Lower leg skin (tissue), 4 donors: ENCODE data around the gene FGD3. TPM values are rescaled to one million over a fixed set of nuclear protein-coding genes. Genes with fewer than 3 reads are reported as not detected.

ENCODE experiments used
- DNase-seq, 2 donors: peaks; one replicate each; pipeline ENCODE4 v3.0.0-alpha.2; 2019; ENCODE audit warnings: low spot score in 2 of 2
- H3K4me3 ChIP-seq: fragments of 200-600 bp; sonication (generic); 2 replicates; pipeline ENCODE4 v1.5.1; 2017; ENCODE audit warnings: mild to moderate bottlenecking, low read depth; ENCODE audit not compliant: poor library complexity, severe bottlenecking
- POLR2A ChIP-seq, 2 donors: fragments of 450-650 bp; IDR thresholded peaks; one replicate each; pipeline ENCODE4 v1.6.1; 2016 to 2017; ENCODE audit warnings: antibody characterized with exemption in 2 of 2, mild to moderate bottlenecking in 1 of 2, moderate library complexity in 1 of 2
- WGBS, 2 donors: methylation state at CpG; one replicate each; pipeline ENCODE4 v1.1.5; 2018; 5-methylcytosine and 5-hydroxymethylcytosine counted together
- intact Hi-C: fragments of 100-400 bp; cut with DNase I; formaldehyde crosslinking; loops from one replicate; pipeline ENCODE4 v1.15.0; 2023; ENCODE audit warnings: low total_unique reads
- total RNA-seq, 4 donors: library from RNA; depleted of rRNA; stranded (reverse); fragments of >200 nt; gene quantifications; one replicate each; pipeline ENCODE4 v1.1.0, GENCODE V29; 2016
- TF ChIP-seq, protein P1 (sequence below), 3 donors: fragments of 450-650 bp; IDR thresholded peaks; one replicate each; pipeline ENCODE4 v1.5.1; 2016; ENCODE audit warnings: antibody characterized with exemption in 3 of 3, mild to moderate bottlenecking in 3 of 3, moderate library complexity in 2 of 3

The FGD3 gene
- total RNA-seq, 4 donors from 2014 or later, result 3.4 to 11.6 (median 5.7) TPM

DNA sequence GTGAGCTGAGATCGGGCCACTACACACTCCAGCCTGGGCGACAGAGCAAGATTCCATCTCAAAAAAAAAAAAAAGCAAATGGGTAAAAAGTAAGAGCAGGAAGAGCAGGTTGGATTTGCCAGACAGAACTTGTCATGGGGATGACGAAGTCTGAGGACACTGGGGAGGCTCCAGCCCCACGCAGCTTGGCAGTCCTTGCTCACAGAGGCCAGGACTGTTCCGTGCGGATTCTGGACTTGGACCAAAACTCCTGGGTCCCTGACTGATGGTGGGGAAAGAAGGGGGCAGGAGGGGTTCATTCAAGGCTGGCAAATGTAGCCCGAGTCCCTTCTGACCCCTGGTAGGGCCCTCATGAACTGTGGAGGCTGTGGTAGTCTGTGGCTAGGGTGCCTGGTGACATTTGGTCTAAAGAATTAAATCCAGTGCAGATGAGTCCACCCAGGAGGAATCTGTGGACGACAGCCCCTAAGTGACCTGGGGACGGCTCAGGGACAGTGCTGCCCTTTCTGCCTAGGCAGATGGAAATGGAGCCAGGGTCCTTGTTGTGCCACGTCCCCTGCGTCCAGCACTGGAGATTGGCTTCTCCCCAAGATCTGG is 3.1 kb downstream of the FGD3 start:
- WGBS, 2 donors, result 65 to 67% methylated on average over 11 of the region's 11 CpGs
- H3K4me3 ChIP-seq, result no peak overlapping the region
- no peak for TF ChIP-seq POLR2A (IDR thresholded peaks at IDR 0.05)
- TF ChIP-seq, protein P1, sequence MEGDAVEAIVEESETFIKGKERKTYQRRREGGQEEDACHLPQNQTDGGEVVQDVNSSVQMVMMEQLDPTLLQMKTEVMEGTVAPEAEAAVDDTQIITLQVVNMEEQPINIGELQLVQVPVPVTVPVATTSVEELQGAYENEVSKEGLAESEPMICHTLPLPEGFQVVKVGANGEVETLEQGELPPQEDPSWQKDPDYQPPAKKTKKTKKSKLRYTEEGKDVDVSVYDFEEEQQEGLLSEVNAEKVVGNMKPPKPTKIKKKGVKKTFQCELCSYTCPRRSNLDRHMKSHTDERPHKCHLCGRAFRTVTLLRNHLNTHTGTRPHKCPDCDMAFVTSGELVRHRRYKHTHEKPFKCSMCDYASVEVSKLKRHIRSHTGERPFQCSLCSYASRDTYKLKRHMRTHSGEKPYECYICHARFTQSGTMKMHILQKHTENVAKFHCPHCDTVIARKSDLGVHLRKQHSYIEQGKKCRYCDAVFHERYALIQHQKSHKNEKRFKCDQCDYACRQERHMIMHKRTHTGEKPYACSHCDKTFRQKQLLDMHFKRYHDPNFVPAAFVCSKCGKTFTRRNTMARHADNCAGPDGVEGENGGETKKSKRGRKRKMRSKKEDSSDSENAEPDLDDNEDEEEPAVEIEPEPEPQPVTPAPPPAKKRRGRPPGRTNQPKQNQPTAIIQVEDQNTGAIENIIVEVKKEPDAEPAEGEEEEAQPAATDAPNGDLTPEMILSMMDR (IDR thresholded peaks at IDR 0.05), result no peak
- no peak for DNase-seq
- intact Hi-C loops, result no loop called here

DNA sequence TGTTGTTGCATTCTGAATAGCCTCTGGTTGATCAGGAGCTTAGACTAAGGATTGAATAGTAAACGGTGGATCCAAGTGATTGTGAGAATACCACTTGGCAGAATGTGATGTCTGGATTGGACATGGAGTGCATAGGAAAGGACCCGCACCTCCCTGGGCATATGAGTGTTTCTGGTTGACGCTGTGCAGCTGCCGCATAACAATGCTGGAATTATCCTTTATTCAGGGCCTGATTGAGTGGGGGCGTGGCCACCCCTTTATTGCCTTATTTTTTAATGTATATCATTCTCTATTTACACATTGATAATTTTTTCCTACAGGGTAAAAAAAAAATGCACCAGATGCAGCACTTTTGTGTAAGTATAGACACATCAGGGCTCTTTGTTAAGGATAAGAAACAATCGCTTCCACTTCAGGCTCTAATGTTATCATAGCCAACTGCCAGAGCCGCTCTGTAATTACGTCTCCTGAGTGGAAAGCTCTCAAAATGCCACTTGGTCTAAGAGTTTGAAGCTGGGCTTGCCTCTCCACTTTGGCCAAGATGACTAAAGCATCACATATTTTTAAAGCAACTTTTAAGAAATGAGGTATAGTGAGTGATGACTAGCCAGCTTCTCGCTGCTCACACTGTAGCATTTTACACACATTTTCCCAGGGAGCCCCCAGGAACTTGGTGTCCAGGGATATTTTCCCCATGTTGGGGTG is 5.7 kb downstream of the FGD3 start:
- 81 to 86% methylated on average over 9 of the region's 9 CpGs for WGBS, 2 donors
- TF ChIP-seq, protein P1 (IDR thresholded peaks at IDR 0.05), result no peak
- no peak for TF ChIP-seq POLR2A (IDR thresholded peaks at IDR 0.05)
- no peak overlapping the region for H3K4me3 ChIP-seq
- no peak for DNase-seq
- intact Hi-C loops, result no loop called here

DNA sequence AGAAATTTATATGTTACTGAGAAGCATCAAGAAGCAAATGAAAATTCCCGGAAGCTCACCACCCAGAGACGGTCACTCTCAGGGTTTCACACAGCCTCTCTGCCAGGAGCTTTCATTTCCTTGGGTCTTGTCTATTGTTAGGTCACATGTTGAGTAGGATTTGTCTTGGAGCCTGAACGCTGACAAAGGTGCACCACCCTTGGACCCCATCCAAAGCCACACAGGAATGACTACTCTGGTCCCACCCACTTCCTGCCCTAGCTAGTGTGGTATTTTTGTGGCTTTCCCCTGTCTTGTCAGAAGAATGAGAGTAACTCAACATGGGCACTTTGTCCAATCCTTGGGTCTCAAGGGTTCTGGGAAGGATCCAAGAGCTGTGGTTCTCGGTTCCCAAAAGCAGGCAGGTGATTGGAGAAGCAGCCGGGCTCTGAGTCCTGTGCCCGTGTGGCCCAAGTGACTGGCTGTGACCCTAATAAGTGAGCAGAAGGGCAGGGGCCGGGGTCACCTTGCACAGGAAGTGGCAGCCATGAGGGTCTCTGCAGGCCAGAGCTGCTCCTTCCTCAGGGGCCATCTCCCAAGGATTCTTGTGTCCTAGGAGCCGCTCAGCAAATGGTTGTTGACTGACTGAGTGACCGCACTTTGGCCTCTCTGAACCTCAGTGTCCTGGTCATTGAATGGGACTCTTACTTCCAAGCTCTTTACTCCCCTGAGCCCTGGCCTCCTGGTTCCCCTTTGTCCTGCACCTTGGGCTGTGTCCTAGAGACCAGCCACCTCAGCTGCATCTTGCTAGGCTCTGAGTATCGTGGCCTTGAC is 6.9 kb downstream of the FGD3 start:
- TF ChIP-seq POLR2A (IDR thresholded peaks at IDR 0.05), result no peak
- TF ChIP-seq, protein P1 (IDR thresholded peaks at IDR 0.05), result no peak
- DNase-seq, result peak in 1 of 2 donors; percentile 59
- 60 to 61% methylated on average over 9 of the region's 10 CpGs for WGBS, 2 donors
- no peak overlapping the region for H3K4me3 ChIP-seq
- intact Hi-C loops, result no loop called here

DNA sequence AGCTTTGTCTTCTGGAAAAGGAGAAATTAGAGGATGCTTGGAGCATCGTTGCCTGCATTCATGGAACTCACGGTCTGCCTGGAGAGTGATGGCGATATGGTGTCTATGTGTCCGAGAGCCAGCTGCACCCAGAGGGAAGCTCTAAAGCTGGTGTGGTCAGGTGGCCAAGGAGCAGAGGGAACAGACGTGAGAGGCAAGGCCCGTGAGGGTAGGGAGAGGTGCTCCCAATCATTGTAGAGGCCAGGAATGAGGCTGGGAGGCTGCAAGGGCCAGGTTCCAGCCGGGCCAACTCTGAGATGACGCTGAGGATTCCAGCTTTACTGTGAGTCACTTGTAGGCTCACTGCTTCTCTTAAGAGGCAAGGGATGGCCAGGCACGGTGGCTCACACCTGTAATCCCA is 7.6 kb downstream of the FGD3 start:
- DNase-seq, result peak in 1 of 2 donors; percentile 42
- no peak overlapping the region for H3K4me3 ChIP-seq
- intact Hi-C loops, result no loop called here
- WGBS, 2 donors, result 86 to 91% methylated on average over 9 of the region's 9 CpGs
- TF ChIP-seq, protein P1 (IDR thresholded peaks at IDR 0.05), result no peak
- TF ChIP-seq POLR2A (IDR thresholded peaks at IDR 0.05), result no peak

DNA sequence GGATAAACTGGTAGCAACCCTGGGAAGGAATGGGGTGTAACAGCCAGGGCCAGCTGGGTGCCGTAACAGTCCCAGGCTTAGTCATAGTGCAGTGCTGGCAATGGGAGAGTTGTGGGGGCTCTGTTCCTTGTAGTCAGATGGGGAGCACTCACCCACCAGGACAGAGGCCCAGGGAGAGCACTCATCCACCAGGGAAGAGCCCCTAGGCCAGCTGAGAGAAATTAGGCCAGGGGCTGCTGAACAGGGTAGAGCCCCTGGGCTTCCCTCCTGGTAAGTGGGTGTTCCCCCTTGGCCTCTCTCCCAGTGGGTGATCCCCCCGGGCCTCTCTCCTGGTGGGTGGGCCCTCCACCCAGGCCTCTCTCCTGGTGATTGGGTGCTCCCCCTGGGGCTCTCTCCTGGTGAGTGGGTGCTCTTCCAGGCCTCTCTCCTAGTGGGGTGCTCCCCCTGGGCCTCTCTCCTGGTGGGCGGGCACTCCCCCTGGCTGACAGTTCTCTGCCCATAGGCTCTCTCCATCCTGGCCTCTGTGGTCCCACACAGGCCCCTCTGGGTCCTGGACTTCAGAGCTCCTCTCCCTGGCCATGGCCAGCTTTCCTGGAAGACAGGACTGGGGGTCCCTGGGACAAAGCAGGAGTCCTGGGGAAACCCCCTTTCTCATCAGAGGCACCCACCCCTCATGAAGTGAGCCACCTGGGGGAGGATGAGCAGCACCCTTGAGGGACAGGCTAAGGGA is 13.4 kb downstream of the FGD3 start:
- intact Hi-C loops, result no loop called here
- H3K4me3 ChIP-seq, result no peak overlapping the region
- 85 to 87% methylated on average over 3 of the region's 3 CpGs for WGBS, 2 donors
- TF ChIP-seq POLR2A (IDR thresholded peaks at IDR 0.05), result no peak
- TF ChIP-seq, protein P1 (IDR thresholded peaks at IDR 0.05), result no peak
- peak in 1 of 2 donors; percentile 68 for DNase-seq
